SU-DHL-6 (cell line): ENCODE results near the gene SERPINA3.

Experiments used
- H2AFZ ChIP-seq: fragments of 200-600 bp; sonication (generic); 2 replicates; pipeline ENCODE4 v1.6.1; 2014; ENCODE audit warnings: low read depth, mild to moderate bottlenecking, moderate library complexity, mixed read lengths, antibody characterized with exemption, low read length; ENCODE audit not compliant: severe bottlenecking
- H3F3A ChIP-seq: fragments of 200-600 bp; shearing (Covaris generic); 2 replicates; pipeline ENCODE4 v1.6.0; 2016; ENCODE audit warnings: antibody characterized with exemption, mild to moderate bottlenecking; ENCODE audit not compliant: insufficient read depth
- H3K27ac ChIP-seq: fragments of 200-600 bp; sonication (generic); 2 replicates; pipeline ENCODE4 v1.5.1; 2016; ENCODE audit warnings: low read depth, mild to moderate bottlenecking, low read length, moderate library complexity, mixed read lengths
- H3K27me3 ChIP-seq: fragments of 200-600 bp; sonication (generic), shearing (Covaris generic); 2 replicates; pipeline ENCODE4 v1.6.0; 2014; ENCODE audit warnings: mild to moderate bottlenecking, low read length
- H3K36me3 ChIP-seq: fragments of 200-600 bp; sonication (generic); 2 replicates; pipeline ENCODE4 v1.6.1; 2014; ENCODE audit warnings: mild to moderate bottlenecking, low read length, mixed read lengths
- H3K4me2 ChIP-seq: fragments of 300-600, 200-600 bp; shearing (Covaris generic), sonication (generic); 2 replicates; pipeline ENCODE4 v1.6.0; 2014; ENCODE audit warnings: low read length, low read depth, mild to moderate bottlenecking; ENCODE audit not compliant: poor library complexity, severe bottlenecking
- H3K4me3 ChIP-seq: fragments of 200-600 bp; sonication (generic); 2 replicates; pipeline ENCODE4 v1.5.1; 2014; ENCODE audit warnings: antibody characterized with exemption, low read length, mild to moderate bottlenecking, mixed read lengths; ENCODE audit not compliant: insufficient read depth, poor library complexity, severe bottlenecking
- H3K79me2 ChIP-seq: fragments of 200-600 bp; sonication (generic); 2 replicates; pipeline ENCODE4 v1.6.1; 2014; ENCODE audit warnings: mild to moderate bottlenecking, low read length, moderate library complexity; ENCODE audit not compliant: insufficient read depth
- H3K9ac ChIP-seq: fragments of 200-600 bp; sonication (generic); 2 replicates; pipeline ENCODE4 v1.7.0; 2014; ENCODE audit warnings: mild to moderate bottlenecking, low read length
- H3K9me2 ChIP-seq: fragments of 200-600 bp; sonication (generic); replicated peaks from 2 replicates; pipeline ENCODE4 v1.6.1; 2014; ENCODE audit warnings: low read length; ENCODE audit not compliant: insufficient read depth
- H3K9me3 ChIP-seq: fragments of 200-600 bp; sonication (generic); 2 replicates; pipeline ENCODE4 v1.6.1; 2014; ENCODE audit warnings: low read length, mixed read lengths; ENCODE audit not compliant: insufficient read depth
- H4K20me1 ChIP-seq: fragments of 200-600 bp; sonication (generic); 2 replicates; pipeline ENCODE4 v1.6.1; 2014; ENCODE audit warnings: low read depth, mild to moderate bottlenecking, antibody characterized with exemption, low read length, moderate library complexity, mixed read lengths
- CTCF ChIP-seq: fragments of 200-600 bp; sonication (generic); IDR thresholded peaks from one replicate; pipeline ENCODE4 v1.5.1; 2017; ENCODE audit warnings: antibody characterized with exemption, mild to moderate bottlenecking, low read length, moderate library complexity; ENCODE audit not compliant: insufficient read depth, poor library complexity, severe bottlenecking
- EZH2phosphoT487 ChIP-seq: fragments of 200-600 bp; sonication (generic), shearing (Covaris generic); conservative IDR thresholded peaks from 2 replicates; pipeline ENCODE4 v1.6.1; 2018; ENCODE audit warnings: mild to moderate bottlenecking, antibody characterized with exemption, low read length, moderate library complexity, mixed read lengths

The SERPINA3 gene

GRCh38 chr14:94593749-94594431 lies 18.3 kb upstream of the SERPINA3 start:
- no peaks in the 10 kb centered on the region for H3K79me2 ChIP-seq

GRCh38 chr14:94594441-94594840 lies 17.8 kb upstream of the SERPINA3 start:
- TF ChIP-seq EZH2phosphoT487 (no peak), CTCF (no peak)
- no peak overlapping the region for H3K27ac ChIP-seq
- H4K20me1 ChIP-seq, result no peaks in the 10 kb centered on the region

More at GRCh38 chr14:94593749-94594431, 18.3 kb upstream of the SERPINA3 start:
- no peaks in the 10 kb centered on the region for H3K27me3 ChIP-seq
- no peaks in the 10 kb centered on the region for H3K36me3 ChIP-seq
- H3K4me2 ChIP-seq, result no peak overlapping the region
- H3K4me3 ChIP-seq, result no peak overlapping the region
- no peak overlapping the region for H3K27ac ChIP-seq
- no peaks in the 10 kb centered on the region for H3F3A ChIP-seq
- no peaks in the 10 kb centered on the region for H4K20me1 ChIP-seq
- H2AFZ ChIP-seq, result no peak overlapping the region
- H3K9me3 ChIP-seq, result no peaks in the 10 kb centered on the region
- no peaks in the 10 kb centered on the region for H3K9me2 ChIP-seq
- TF ChIP-seq EZH2phosphoT487, result no peak
- TF ChIP-seq CTCF, result no peak
- H3K9ac ChIP-seq, result no peak overlapping the region

GRCh38 chr14:94595912-94596311 lies 16.3 kb upstream of the SERPINA3 start:
- Histone ChIP-seq H3F3A (no peaks in the 10 kb centered on the region), H3K9ac (no peak overlapping the region), H3K27me3 (no peaks in the 10 kb centered on the region), H2AFZ (no peak overlapping the region), H3K9me3 (no peaks in the 10 kb centered on the region), H4K20me1 (no peaks in the 10 kb centered on the region), H3K27ac (no peak overlapping the region), H3K4me3 (no peak overlapping the region), H3K36me3 (no peaks in the 10 kb centered on the region), H3K79me2 (no peaks in the 10 kb centered on the region), H3K9me2 (no peaks in the 10 kb centered on the region), H3K4me2 (no peak overlapping the region)
- TF ChIP-seq EZH2phosphoT487, result no peak
- no peak for TF ChIP-seq CTCF

More at GRCh38 chr14:94594441-94594840, 17.8 kb upstream of the SERPINA3 start:
- H3K36me3 ChIP-seq, result no peaks in the 10 kb centered on the region
- H3K9me3 ChIP-seq, result no peaks in the 10 kb centered on the region
- no peaks in the 10 kb centered on the region for H3F3A ChIP-seq
- H3K9me2 ChIP-seq, result no peaks in the 10 kb centered on the region
- no peaks in the 10 kb centered on the region for H3K79me2 ChIP-seq
- H3K4me3 ChIP-seq, result no peak overlapping the region
- no peak overlapping the region for H3K9ac ChIP-seq
- H3K27me3 ChIP-seq, result no peaks in the 10 kb centered on the region
- no peak overlapping the region for H2AFZ ChIP-seq
- no peak overlapping the region for H3K4me2 ChIP-seq
